Left lung (tissue), 10 donors: ENCODE results near the gene DLX2. TPM values are rescaled to one million over a fixed set of nuclear protein-coding genes. Genes with fewer than 3 reads are reported as not detected.
A peak's percentile ranks its signal among the peaks of the same experiment; 100 is the strongest.

Experiments
- ATAC-seq: fragments of 200-7000 bp; cut with Tn5 transposase; one replicate; pipeline ENCODE4 v1.9.1; 2020; ENCODE audit warnings: moderate library complexity
- DNase-seq, 4 donors: peaks; one replicate each; pipeline ENCODE4 v3.0.0-alpha.2; 2013 to 2020
- H3K27ac ChIP-seq, 2 donors: fragments of 200-600 bp; sonication (generic) in 1 of 2; one replicate each; pipeline versions ENCODE4 v1.5.0 to v1.8.0; 2020 to 2021
- H3K27me3 ChIP-seq, 2 donors: fragments of 200-600 bp; sonication (generic) in 1 of 2; one replicate each; pipeline versions ENCODE4 v1.5.0 to v1.8.0; 2020 to 2021
- H3K36me3 ChIP-seq, 2 donors: fragments of 200-600 bp; sonication (generic) in 1 of 2; one replicate each; pipeline versions ENCODE4 v1.5.0 to v1.8.0; 2020 to 2021
- H3K4me1 ChIP-seq, 2 donors: fragments of 200-600 bp; one replicate each; pipeline ENCODE4 v1.8.0; 2021
- H3K4me3 ChIP-seq, 2 donors: fragments of 200-600 bp; sonication (generic) in 1 of 2; one replicate each; pipeline versions ENCODE4 v1.5.0 to v1.8.0; 2020 to 2021; ENCODE audit warnings: mild to moderate bottlenecking in 1 of 2
- H3K9me3 ChIP-seq, 2 donors: fragments of 200-600 bp; sonication (generic) in 1 of 2; one replicate each; pipeline versions ENCODE4 v1.5.0 to v1.8.0; 2020 to 2021
- intact Hi-C, 2 donors: fragments of 100-400 bp; cut with DNase I; formaldehyde crosslinking; loops; one replicate each; pipeline versions ENCODE4 v1.11.2 to v1.14.2; 2022
- polyA plus RNA-seq, 6 donors: library from polyadenylated mRNA; unstranded; fragments of 120-200 nt; gene quantifications; one replicate each; pipeline ENCODE4 v1.2.1, GENCODE V29; 2013; ENCODE audit not compliant: insufficient read length in 6 of 6
- total RNA-seq, 2 donors: library from RNA; stranded (reverse); fragmentation: NEBNext Ultra II Directional; extraction: Animal tissue kit (Norgen Biotek cat#: 25700); gene quantifications; one replicate each; pipeline ENCODE4 v1.2.1, GENCODE V29; 2021
- TF ChIP-seq, protein P1 (sequence below), 2 donors: fragments of 200-600 bp; sonication (generic) in 1 of 2; IDR thresholded peaks; one replicate each; pipeline versions ENCODE4 v1.5.0 to v1.8.0; 2021; ENCODE audit warnings: antibody characterized with exemption in 2 of 2
- donor health status: DM: no; HTN: yes; CAD: no.
- donor health status: DM: no; HTN: no; CAD: no.

DLX2 gene
- total and polyA plus RNA-seq, 8 donors: not detected

- TF ChIP-seq, protein P1, sequence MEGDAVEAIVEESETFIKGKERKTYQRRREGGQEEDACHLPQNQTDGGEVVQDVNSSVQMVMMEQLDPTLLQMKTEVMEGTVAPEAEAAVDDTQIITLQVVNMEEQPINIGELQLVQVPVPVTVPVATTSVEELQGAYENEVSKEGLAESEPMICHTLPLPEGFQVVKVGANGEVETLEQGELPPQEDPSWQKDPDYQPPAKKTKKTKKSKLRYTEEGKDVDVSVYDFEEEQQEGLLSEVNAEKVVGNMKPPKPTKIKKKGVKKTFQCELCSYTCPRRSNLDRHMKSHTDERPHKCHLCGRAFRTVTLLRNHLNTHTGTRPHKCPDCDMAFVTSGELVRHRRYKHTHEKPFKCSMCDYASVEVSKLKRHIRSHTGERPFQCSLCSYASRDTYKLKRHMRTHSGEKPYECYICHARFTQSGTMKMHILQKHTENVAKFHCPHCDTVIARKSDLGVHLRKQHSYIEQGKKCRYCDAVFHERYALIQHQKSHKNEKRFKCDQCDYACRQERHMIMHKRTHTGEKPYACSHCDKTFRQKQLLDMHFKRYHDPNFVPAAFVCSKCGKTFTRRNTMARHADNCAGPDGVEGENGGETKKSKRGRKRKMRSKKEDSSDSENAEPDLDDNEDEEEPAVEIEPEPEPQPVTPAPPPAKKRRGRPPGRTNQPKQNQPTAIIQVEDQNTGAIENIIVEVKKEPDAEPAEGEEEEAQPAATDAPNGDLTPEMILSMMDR (IDR thresholded peaks at IDR 0.05): no peak
- Histone ChIP-seq H3K27me3 (no peaks in the 10 kb centered on the region), H3K4me3 (no peak overlapping the region), H3K27ac (no peak overlapping the region), H3K36me3 (no peaks in the 10 kb centered on the region), H3K9me3 (no peaks in the 10 kb centered on the region), H3K4me1 (no peaks in the 10 kb centered on the region)
- DNase-seq (peak in 2 of 4 donors; percentile 16 to 36), ATAC-seq (no peak)
- intact Hi-C loops: no loop called here
Observed at GRCh38 chr2:172052000-172052983, 50.4 kb downstream of the DLX2 start.

DNA sequence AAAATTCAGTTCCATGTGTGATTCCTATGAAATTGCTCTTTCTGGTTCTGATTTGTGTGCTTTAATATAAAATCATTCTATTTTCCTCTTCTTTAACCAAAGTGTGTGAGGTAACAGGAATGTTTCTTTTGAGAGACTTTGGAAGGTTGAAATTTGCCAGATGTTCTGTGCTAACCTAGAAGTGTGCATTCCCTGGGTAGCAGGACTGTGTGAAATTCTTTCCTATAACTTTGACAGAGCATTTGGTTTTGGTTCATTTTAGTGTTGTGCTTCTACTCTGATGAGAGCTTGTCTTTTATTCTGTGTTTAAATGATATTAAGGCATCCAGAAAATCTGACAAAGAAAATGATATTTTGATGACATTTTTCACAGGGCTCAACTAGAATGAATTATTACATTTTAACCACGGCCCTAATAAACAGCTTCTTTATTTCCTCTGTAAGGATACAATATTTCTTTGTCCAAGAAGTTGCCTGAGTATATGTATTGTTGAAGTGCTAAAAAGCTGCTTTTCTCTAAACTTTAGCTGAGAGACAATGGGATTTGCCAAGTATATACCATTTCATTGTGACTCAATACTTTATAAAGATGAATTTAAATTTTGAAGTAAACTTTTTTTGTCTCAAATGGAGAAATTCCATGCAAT lies 52.1 kb downstream of the DLX2 start:
- Histone ChIP-seq H3K27ac (no peak overlapping the region), H3K4me1 (no peaks in the 10 kb centered on the region), H3K27me3 (no peaks in the 10 kb centered on the region), H3K9me3 (no peaks in the 10 kb centered on the region), H3K4me3 (no peak overlapping the region), H3K36me3 (no peaks in the 10 kb centered on the region)
- intact Hi-C loops: no loop called here
- ATAC-seq (no peak), DNase-seq (no peak)
- TF ChIP-seq, protein P1 (IDR thresholded peaks at IDR 0.05): no peak

DNA sequence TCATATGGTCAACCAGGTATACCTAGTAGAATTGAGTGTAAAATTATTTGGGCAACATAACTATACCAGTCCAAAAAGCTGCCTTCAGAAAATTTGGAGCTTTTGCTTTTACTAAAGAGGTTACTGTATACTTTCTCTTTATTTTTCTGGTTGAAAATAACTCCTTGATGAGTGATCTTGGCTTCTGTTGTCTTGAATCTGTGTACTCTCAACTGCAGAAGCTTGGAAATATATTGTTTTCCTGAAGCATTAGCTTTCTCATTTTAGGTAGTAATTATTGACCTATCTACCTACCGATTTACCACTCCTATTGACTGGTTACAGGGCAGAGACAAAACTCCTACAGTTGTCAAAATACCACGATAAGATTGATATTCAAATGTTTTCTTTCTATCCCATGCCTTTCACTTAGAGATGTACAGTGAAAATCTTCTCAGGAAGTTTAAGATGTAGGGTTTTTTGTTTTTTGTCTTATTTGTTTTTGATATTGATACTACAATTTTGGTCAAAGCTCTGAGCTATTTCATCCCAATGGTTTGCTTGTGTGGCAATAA lies 53.1 kb downstream of the DLX2 start:
- TF ChIP-seq, protein P1 (IDR thresholded peaks at IDR 0.05): no peak

More for the DNA sequence above, 53.1 kb downstream of the DLX2 start:
- no peak overlapping the region for H3K4me3 ChIP-seq
- H3K27me3 ChIP-seq: no peaks in the 10 kb centered on the region
- H3K4me1 ChIP-seq: no peaks in the 10 kb centered on the region
- intact Hi-C loops: no loop called here
- no peaks in the 10 kb centered on the region for H3K36me3 ChIP-seq
- ATAC-seq: no peak
- no peaks in the 10 kb centered on the region for H3K9me3 ChIP-seq
- no peak for DNase-seq
- no peak overlapping the region for H3K27ac ChIP-seq

Other genes starting within 250 kb of the DLX2 start
- 10 to 100 TPM; 10.1 to 14.5 TPM for gene SLC25A12, start 208.7 kb downstream of the DLX2 start, total RNA-seq
- gene SLC25A12, start 208.7 kb downstream of the DLX2 start, polyA plus RNA-seq: 10 to 100 TPM; 24.5 to 32.2 (median 26.5) TPM
- 10 to 100 TPM; 29.7 to 41.0 TPM for gene HAT1, start 180.4 kb downstream of the DLX2 start, total RNA-seq
- 10 to 100 TPM; 53.2 to 70.6 (median 63.2) TPM for gene HAT1, start 180.4 kb downstream of the DLX2 start, polyA plus RNA-seq
- 1 to 10 TPM; 2.8 to 4.6 TPM for gene METAP1D, start 102.9 kb downstream of the DLX2 start, total RNA-seq
- 10 to 100 TPM; 17.5 to 24.4 (median 21.5) TPM for gene METAP1D, start 102.9 kb downstream of the DLX2 start, polyA plus RNA-seq
- not detected for gene DLX1, start 17.4 kb downstream of the DLX2 start, total RNA-seq
- under 1 TPM in 2 of 6 donors, not detected in 4; 0.09 to 0.11 TPM for gene DLX1, start 17.4 kb downstream of the DLX2 start, polyA plus RNA-seq